GM18508 (cell line): ENCODE results near the gene CPM.
"Not testable (repeated sequence)": the region's sequence is repeated elsewhere in the genome, so short reads cannot be mapped to it uniquely, and the experiment has no call there.

Source experiments
- ATAC-seq: cut with Tn5 transposase; IDR thresholded peaks from one replicate; pipeline ENCODE4 v1.9.1; 2021; ENCODE audit warnings: moderate number of reproducible peaks; ENCODE audit not compliant: insufficient read depth, unreplicated experiment

CPM gene

GRCh38 chr12:68811573-68811972, 121.4 kb downstream of the CPM start:
- not testable (repeated sequence) for ATAC-seq

GRCh38 chr12:68810027-68810389, 123.0 kb downstream of the CPM start:
- not testable (repeated sequence) for ATAC-seq

- ATAC-seq: no peak
These were observed 123.6 kb downstream of the CPM start for GRCh38 chr12:68809190-68810026.

GRCh38 chr12:68808388-68809189, 124.4 kb downstream of the CPM start:
- ATAC-seq: peak; percentile 51

- peak; percentile 58 for ATAC-seq
These were observed 125.2 kb downstream of the CPM start, which contains the start of gene MDM2 for GRCh38 chr12:68807576-68808387. TSS of gene MDM2 (plus strand) at chr12:68808177. CDS start at chr12:68808478, 301 bp downstream.

- ATAC-seq: not testable (repeated sequence)
These were observed 125.7 kb downstream of the CPM start for GRCh38 chr12:68807274-68807575.

- no peak for ATAC-seq
These were observed 126.3 kb downstream of the CPM start for GRCh38 chr12:68806488-68807237.

GRCh38 chr12:68805592-68806120, 127.3 kb downstream of the CPM start:
- no peak for ATAC-seq

GRCh38 chr12:68804657-68805591, 128.0 kb downstream of the CPM start:
- no peak for ATAC-seq

GRCh38 chr12:68803948-68804656, 128.9 kb downstream of the CPM start:
- no peak for ATAC-seq

GRCh38 chr12:68802911-68803651, 129.9 kb downstream of the CPM start:
- ATAC-seq: not testable (repeated sequence)

- not testable (repeated sequence) for ATAC-seq
These were observed 130.6 kb downstream of the CPM start for GRCh38 chr12:68802372-68802745.
